PC-3 (cell line): ENCODE results near the gene CHTOP. TPM values are rescaled to one million over a fixed set of nuclear protein-coding genes. Genes with fewer than 3 reads are reported as not detected.

Experiments
- ATAC-seq: fragments of 200-7000 bp; cut with Tn5 transposase; 2 replicates; pipeline ENCODE4 v1.9.1; 2020; ENCODE audit warnings: mild to moderate bottlenecking, moderate library complexity
- BruUV-seq: library from RNA; stranded (reverse); fragments of 400-500 nt; replicated peaks from 2 replicates; lab custom pipeline; 2021; lab: Mats Ljungman, UMichigan
- CTCF ChIA-PET: fragments of 300-600 bp; sonication (Branson Sonifier 250); formaldehyde crosslinking; loops from one replicate; lab custom pipeline; 2022; ENCODE audit warnings: antibody characterized with exemption; lab: Charles Lee
- POLR2A ChIA-PET: fragments of 300-600 bp; sonication (Branson Sonifier 250); formaldehyde crosslinking; loops from one replicate; lab custom pipeline; 2022; ENCODE audit warnings: antibody characterized with exemption; ENCODE audit not compliant: unreplicated experiment; lab: Charles Lee
- DNase-seq: peaks from one replicate; pipeline ENCODE4 v3.0.0-alpha.2; 2015
- H2AFZ ChIP-seq: fragments of 300-600 bp; sonication (generic); 2 replicates; pipeline ENCODE4 v1.6.0; 2016; ENCODE audit warnings: antibody characterized with exemption, low read length
- H3F3A ChIP-seq: fragments of 300-600 bp; sonication (generic); one replicate; pipeline ENCODE4 v1.6.0; 2017; ENCODE audit warnings: antibody characterized with exemption, low read length, control low read depth, mild to moderate bottlenecking; ENCODE audit not compliant: unreplicated experiment
- H3K27ac ChIP-seq: fragments of 300-600 bp; sonication (generic); 2 replicates; pipeline ENCODE4 v1.5.1; 2016; ENCODE audit warnings: mild to moderate bottlenecking, low read length
- H3K27me3 ChIP-seq: fragments of 300-600 bp; sonication (generic); 2 replicates; pipeline ENCODE4 v1.6.1; 2016; ENCODE audit warnings: low read length, mixed read lengths
- H3K36me3 ChIP-seq: fragments of 300-600 bp; sonication (generic); 2 replicates; pipeline ENCODE4 v1.6.1; 2016; ENCODE audit warnings: low read depth, mixed run types, low read length, mixed read lengths
- H3K4me1 ChIP-seq: fragments of 300-600 bp; sonication (generic); 2 replicates; pipeline ENCODE4 v1.5.1; 2016; ENCODE audit warnings: low read length; ENCODE audit not compliant: insufficient read depth
- H3K4me2 ChIP-seq: fragments of 300-600 bp; sonication (generic); 2 replicates; pipeline ENCODE4 v1.6.0; 2016; ENCODE audit warnings: low read length
- H3K4me3 ChIP-seq: fragments of 300-600 bp; sonication (generic); 2 replicates; pipeline ENCODE4 v1.5.1; 2016; ENCODE audit warnings: mild to moderate bottlenecking, low read length, mixed read lengths
- H3K79me2 ChIP-seq: fragments of 300-600 bp; sonication (generic); 2 replicates; pipeline ENCODE4 v1.6.1; 2017; ENCODE audit warnings: low read length, mixed read lengths
- H3K9ac ChIP-seq: fragments of 300-600 bp; sonication (generic); 2 replicates; pipeline ENCODE4 v1.6.0; 2016; ENCODE audit warnings: mild to moderate bottlenecking, low read length
- H3K9me2 ChIP-seq: fragments of 300-600 bp; sonication (generic); replicated peaks from 2 replicates; pipeline ENCODE4 v1.6.1; 2016; ENCODE audit warnings: mixed run types, low read length, mixed read lengths
- H3K9me3 ChIP-seq: fragments of 300-600 bp; sonication (generic); 2 replicates; pipeline ENCODE4 v1.6.1; 2016; ENCODE audit warnings: low read length, mixed read lengths
- H4K20me1 ChIP-seq: fragments of 300-600 bp; sonication (generic); 2 replicates; pipeline ENCODE4 v1.6.1; 2016; ENCODE audit warnings: low read length, mixed read lengths
- CTCF ChIP-seq: fragments of 300-600 bp; sonication (generic); conservative IDR thresholded peaks from 2 replicates; pipeline ENCODE4 v1.5.1; 2017; ENCODE audit warnings: antibody characterized with exemption, low read depth, mild to moderate bottlenecking, low read length
- EZH2 ChIP-seq: fragments of 300-600 bp; sonication (generic); IDR thresholded peaks from one replicate; pipeline ENCODE4 v1.6.1; 2017; ENCODE audit warnings: antibody characterized with exemption, mild to moderate bottlenecking, low read length; ENCODE audit not compliant: unreplicated experiment
- EZH2phosphoT487 ChIP-seq: fragments of 300-600 bp; sonication (generic); IDR thresholded peaks from 2 replicates; pipeline ENCODE4 v1.6.1; 2018; ENCODE audit warnings: mild to moderate bottlenecking, antibody characterized with exemption, low read length, borderline replicate concordance
- intact Hi-C: fragments of 100-400 bp; cut with micrococcal nuclease; formaldehyde crosslinking; loops from 2 replicates; pipeline ENCODE4 v1.9.0; 2023
- total RNA-seq: library from RNA; depleted of rRNA; stranded (reverse); fragments of >200 nt; gene quantifications from 2 replicates; pipeline ENCODE4 v1.2.3, GENCODE V29; 2014

CHTOP gene
- total RNA-seq, 1 experiment from 2014 or later = 101 TPM

DNA sequence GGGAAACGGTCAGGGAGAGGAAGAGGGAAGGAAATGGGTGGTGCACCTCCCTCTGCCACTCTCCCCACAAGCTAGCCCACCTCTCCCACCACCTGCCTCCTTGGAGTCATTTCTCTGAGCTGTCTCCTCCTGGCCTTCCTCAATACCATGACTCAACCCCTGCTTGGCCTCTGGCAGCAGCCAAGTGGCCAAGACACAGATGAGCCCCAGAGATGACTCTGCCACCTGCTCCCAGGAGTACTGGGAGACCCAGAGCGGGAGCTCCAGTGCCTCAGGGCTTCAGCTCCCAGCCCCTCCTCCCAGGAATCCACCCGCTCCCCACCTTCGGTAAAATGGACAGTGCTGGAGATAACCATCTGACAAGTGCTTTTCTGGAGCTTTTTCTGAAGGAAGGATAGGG is 23.5 kb upstream of the CHTOP start:
- intact Hi-C loops = no loop called here
- ATAC-seq = peak; percentile 16
- H3K9me2 ChIP-seq = no peaks in the 10 kb centered on the region
- H3K36me3 ChIP-seq = peaks cover 32% of the 10 kb centered on the region
- H2AFZ ChIP-seq = no peak overlapping the region
- peaks cover 63% of the 10 kb centered on the region for H3K4me1 ChIP-seq
- H3K4me2 ChIP-seq = peak overlapping the region; percentile 95
- TF ChIP-seq CTCF (no peak), EZH2phosphoT487 (no peak), EZH2 (no peak)
- H3K9me3 ChIP-seq = no peaks in the 10 kb centered on the region
- H3K9ac ChIP-seq = peak overlapping the region; percentile 97
- H4K20me1 ChIP-seq = no peaks in the 10 kb centered on the region
- peaks cover 27% of the 10 kb centered on the region for H3F3A ChIP-seq
- peaks cover 82% of the 10 kb centered on the region for H3K79me2 ChIP-seq
- H3K27me3 ChIP-seq = no peaks in the 10 kb centered on the region
- peak overlapping the region; percentile 100 for H3K27ac ChIP-seq
- DNase-seq = peak; percentile 95
- peak overlapping the region; percentile 68 for H3K4me3 ChIP-seq
- POLR2A ChIA-PET = interaction anchor here (0.7 to 2.0 kb wide), 4 partner anchors 17 to 75 kb away, joined by 3 to 8 read pairs (median 7); partner anchors contain the start of genes CHTOP and S100A13
- CTCF ChIA-PET = interaction anchor here (0.9 to 2.5 kb wide), 2 partner anchors 17 to 38 kb away, joined by 4 to 9 read pairs; partner anchors contain the start of gene S100A13
- no TSS peak for BruUV-seq

DNA sequence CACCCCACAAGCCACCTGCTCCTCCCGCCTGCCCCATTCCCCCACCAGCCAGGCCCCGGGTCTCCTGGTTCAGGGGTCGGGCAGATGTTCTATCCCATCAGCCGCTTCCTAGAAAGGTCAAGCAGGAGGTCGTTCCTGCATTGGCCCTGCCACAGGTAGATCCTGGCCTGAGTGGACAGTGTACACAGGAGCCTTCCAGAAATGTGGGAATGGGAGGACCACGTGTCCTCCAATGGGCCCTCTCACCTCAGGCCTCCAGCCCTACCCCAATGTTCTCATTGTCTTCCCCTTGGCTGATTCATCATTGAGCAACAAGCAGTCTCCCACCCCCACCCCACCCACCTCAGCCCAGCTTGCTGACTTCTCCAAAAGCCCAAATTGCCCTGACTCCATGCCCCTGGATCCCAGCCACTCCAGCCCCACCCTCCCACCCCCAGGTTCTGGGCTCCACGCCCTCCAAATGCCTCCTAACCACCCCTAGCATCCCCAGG is 23.0 kb upstream of the CHTOP start:
- Histone ChIP-seq H3K4me2 (peak overlapping the region; percentile 95), H3K36me3 (peaks cover 29% of the 10 kb centered on the region), H3K9ac (peak overlapping the region; percentile 97), H3K9me2 (no peaks in the 10 kb centered on the region), H2AFZ (no peak overlapping the region), H3K9me3 (no peaks in the 10 kb centered on the region), H3K4me1 (peaks cover 68% of the 10 kb centered on the region), H3F3A (peaks cover 27% of the 10 kb centered on the region), H3K27me3 (no peaks in the 10 kb centered on the region), H4K20me1 (no peaks in the 10 kb centered on the region), H3K79me2 (peaks cover 88% of the 10 kb centered on the region), H3K4me3 (peak overlapping the region; percentile 93), H3K27ac (peak overlapping the region; percentile 100)
- CTCF ChIA-PET = interaction anchor here (0.9 to 2.5 kb wide), 2 partner anchors 17 to 38 kb away, joined by 4 to 9 read pairs; partner anchors contain the start of gene S100A13
- POLR2A ChIA-PET = interaction anchor here (0.6 to 2.0 kb wide), 6 partner anchors 16 to 161 kb away, joined by 3 to 8 read pairs (median 6); partner anchors contain the start of genes CHTOP and S100A13
- BruUV-seq = no TSS peak
- peak; percentile 94 for DNase-seq
- peak; percentile 17 for ATAC-seq
- TF ChIP-seq EZH2 = no peak
- TF ChIP-seq EZH2phosphoT487 = no peak
- TF ChIP-seq CTCF = no peak
- intact Hi-C loops = no loop called here

GRCh38 chr1:153611356-153611755 is 22.5 kb upstream of the CHTOP start:
- Histone ChIP-seq H3K4me3 (peak overlapping the region; percentile 93), H3K79me2 (peaks cover 92% of the 10 kb centered on the region), H3K27me3 (no peaks in the 10 kb centered on the region), H3K27ac (peak overlapping the region; percentile 100), H3K9me3 (no peaks in the 10 kb centered on the region), H3K9ac (peak overlapping the region; percentile 97), H3K36me3 (peaks cover 25% of the 10 kb centered on the region), H2AFZ (no peak overlapping the region), H3K4me2 (peak overlapping the region; percentile 88), H4K20me1 (no peaks in the 10 kb centered on the region), H3K9me2 (no peaks in the 10 kb centered on the region), H3F3A (peaks cover 27% of the 10 kb centered on the region), H3K4me1 (peaks cover 73% of the 10 kb centered on the region)
- TSS peak; percentile 73 for BruUV-seq
- no peak for TF ChIP-seq EZH2
- TF ChIP-seq EZH2phosphoT487 = no peak
- TF ChIP-seq CTCF = no peak
- DNase-seq (no peak), ATAC-seq (no peak)
- CTCF ChIA-PET = interaction anchor here (2.5 kb wide), 1 partner anchor 39 kb away, joined by 9 read pairs; no protein-coding TSS in a partner anchor
- intact Hi-C loops = no loop called here
- POLR2A ChIA-PET = interaction anchor here (0.6 to 2.0 kb wide), 4 partner anchors 23 to 161 kb away, joined by 4 to 8 read pairs (median 6); partner anchors contain the start of gene CHTOP
